NCI-H1105 (cell line): ENCODE data around the gene ABCB11.
"Not testable (repeated sequence)": the region's sequence is repeated elsewhere in the genome, so short reads cannot be mapped to it uniquely, and the experiment has no call there.

Source experiments
- DNase-seq: peaks from one replicate; lab custom pipeline; 2025; lab: John Stamatoyannopoulos, UW

The ABCB11 gene

DNA sequence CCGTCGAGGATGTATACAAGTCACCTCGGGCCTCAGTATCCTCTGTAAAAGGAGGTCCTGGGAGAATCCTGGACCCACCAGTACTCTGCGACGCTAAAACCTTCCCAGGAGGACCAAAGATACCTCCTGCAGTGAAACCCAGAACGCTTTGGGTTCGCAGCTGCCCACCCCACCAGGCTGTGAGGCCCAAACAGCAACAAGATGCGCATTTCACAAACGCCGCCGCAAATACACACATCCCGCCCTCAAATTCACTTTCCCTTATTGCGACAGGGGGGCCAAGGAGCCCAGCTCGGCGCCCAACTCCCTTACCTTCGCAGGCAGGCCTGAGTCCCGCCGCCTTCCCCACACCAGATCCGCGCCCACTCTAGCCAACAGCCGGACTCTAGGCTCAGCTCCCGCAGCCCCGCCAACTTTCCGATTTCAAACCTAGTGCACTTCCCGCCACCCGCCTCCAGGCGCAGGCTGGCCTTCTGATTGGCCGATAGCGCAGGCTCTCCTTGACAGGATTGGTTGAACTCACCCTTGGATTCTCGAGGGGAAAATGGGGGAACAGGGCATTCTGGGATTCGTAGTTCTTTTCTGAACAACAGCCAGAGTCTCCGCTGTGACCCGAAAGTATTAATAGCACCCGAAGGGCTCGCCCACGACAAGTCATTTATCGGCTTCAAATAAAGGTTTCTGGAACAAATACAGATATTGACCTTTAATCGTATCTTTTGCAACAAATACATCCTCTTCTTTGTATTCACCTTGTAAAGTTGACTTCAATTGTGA lies 140.9 kb downstream of the ABCB11 start, which contains the start of gene SPC25:
SPC25 (minus strand) TSS at position 425 of the 777 bp plus-strand sequence. CDS start 911 bp downstream, outside the sequence.
- peak; percentile 91 for DNase-seq

- no peak for DNase-seq
These were observed 141.5 kb downstream of the ABCB11 start for GRCh38 chr2:168889635-168890005.

GRCh38 chr2:168884975-168885374 lies 146.1 kb downstream of the ABCB11 start:
- DNase-seq: no peak

DNA sequence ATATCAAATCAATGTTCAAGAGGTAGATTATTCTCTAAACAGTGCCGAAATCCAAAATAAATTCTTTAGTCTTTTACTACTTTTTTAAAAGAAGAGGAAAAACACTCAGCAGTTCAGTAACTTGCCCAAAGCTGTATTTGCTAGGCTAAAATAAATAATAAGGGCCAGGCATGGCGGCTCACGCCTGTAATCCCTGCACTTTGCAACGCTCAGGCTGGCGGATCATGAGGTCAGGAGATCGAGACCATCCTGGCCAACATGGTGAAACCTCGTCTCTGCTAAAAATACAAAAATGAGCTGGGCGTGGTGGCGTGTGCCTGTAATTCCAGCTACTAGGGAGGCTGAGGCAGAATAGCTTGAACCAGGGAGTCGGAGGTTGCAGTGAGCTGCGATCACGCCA lies 149.0 kb downstream of the ABCB11 start:
- not testable (repeated sequence) for DNase-seq

- no peak for DNase-seq
These were observed 156.6 kb downstream of the ABCB11 start for GRCh38 chr2:168874368-168875054.

GRCh38 chr2:168870824-168871223 lies 160.3 kb downstream of the ABCB11 start:
- not testable (repeated sequence) for DNase-seq
